Motor neuron (in vitro differentiated cells): ENCODE data around the gene ATF7IP2. TPM values are rescaled to one million over a fixed set of nuclear protein-coding genes. Genes with fewer than 3 reads are reported as not detected.
"Not testable (repeated sequence)": the region's sequence is repeated elsewhere in the genome, so short reads cannot be mapped to it uniquely, and the experiment has no call there.

Experiments
- ATAC-seq, 8 experiments: fragments of 200-7000 bp; cut with Tn5 transposase; replicated peaks in 6 of 8; 2 replicates each; pipeline ENCODE4 v1.8.0; 2021; ENCODE audit warnings: mild to moderate bottlenecking in 8 of 8, moderate library complexity in 8 of 8
- H3K27ac ChIP-seq, 2 donors: fragments of 250-450 bp; sonication (Bioruptor Pico); 2 replicates each; pipeline ENCODE4 v1.9.0; 2021; ENCODE audit warnings: antibody characterized with exemption in 2 of 2, mild to moderate bottlenecking in 2 of 2, moderate library complexity in 1 of 2
- H3K4me1 ChIP-seq, 2 donors: fragments of 250-450 bp; sonication (Bioruptor Pico); replicated peaks in 1 of 2; 2 replicates each; pipeline ENCODE4 v1.6.1; 2021; ENCODE audit warnings: antibody characterized with exemption in 2 of 2, mild to moderate bottlenecking in 2 of 2, moderate library complexity in 1 of 2
- H3K4me3 ChIP-seq, 5 donors: fragments of 250-450 bp; sonication (Bioruptor Pico); 2 replicates each; pipeline ENCODE4 v1.9.0; 2021; ENCODE audit warnings: antibody characterized with exemption in 5 of 5, mild to moderate bottlenecking in 5 of 5, moderate library complexity in 4 of 5
- WGBS, 10 experiments: fragments of 450-650 bp; shearing (Covaris generic); methylation state at CpG; one replicate each; pipeline ENCODE4 v1.0.0; 2022; 5-methylcytosine and 5-hydroxymethylcytosine counted together
- in situ Hi-C, 9 experiments: fragments of 400-800 bp; cut with MboI; loops; one replicate each; pipeline ENCODE4 v1.15.0; 2021; ENCODE audit warnings: low sequenced_read_pairs in 9 of 9, low pct_unique_long_range_greater_than_20kb in 2 of 9; ENCODE audit not compliant: unreplicated experiment in 9 of 9
- total RNA-seq, 8 experiments: library from RNA; unstranded; fragments of 300-600 nt; gene quantifications; 2 replicates each; pipeline versions ENCODE4 v1.2.3 to v1.2.4, GENCODE V29; 2022

The ATF7IP2 gene
- total RNA-seq, 8 experiments from 2014 or later, result 0.10 to 21.4 (median 16.4) TPM

DNA sequence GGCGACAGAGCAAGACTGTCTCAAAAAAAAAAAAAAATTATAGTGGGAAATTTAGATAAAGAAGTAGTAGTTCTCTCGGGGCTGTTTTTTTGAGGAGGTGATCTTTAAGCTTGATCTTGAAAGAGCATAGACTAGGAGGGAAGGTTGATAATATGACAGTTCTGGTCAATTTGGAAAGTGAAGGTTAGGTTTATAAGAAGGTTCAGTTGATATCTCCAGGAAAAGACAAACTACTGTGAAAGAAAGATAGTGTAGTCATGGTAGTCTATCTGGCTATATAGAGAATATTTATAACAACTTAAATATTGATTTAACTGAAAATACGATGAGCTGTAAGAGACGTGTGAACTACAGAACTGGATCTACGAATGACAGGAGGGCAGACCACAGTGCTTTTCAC, 3.1 kb downstream of the ATF7IP2 start:
- Histone ChIP-seq H3K4me3 (no peak overlapping the region), H3K27ac (no peak overlapping the region), H3K4me1 (peaks cover 3% of the 10 kb centered on the region in 2 donors)
- ATAC-seq, result no peak
- WGBS, 10 experiments, result 17 to 100% (median 53%) methylated on average over 1 to 5 of the region's 5 CpGs
- in situ Hi-C loops, result no loop called here

DNA sequence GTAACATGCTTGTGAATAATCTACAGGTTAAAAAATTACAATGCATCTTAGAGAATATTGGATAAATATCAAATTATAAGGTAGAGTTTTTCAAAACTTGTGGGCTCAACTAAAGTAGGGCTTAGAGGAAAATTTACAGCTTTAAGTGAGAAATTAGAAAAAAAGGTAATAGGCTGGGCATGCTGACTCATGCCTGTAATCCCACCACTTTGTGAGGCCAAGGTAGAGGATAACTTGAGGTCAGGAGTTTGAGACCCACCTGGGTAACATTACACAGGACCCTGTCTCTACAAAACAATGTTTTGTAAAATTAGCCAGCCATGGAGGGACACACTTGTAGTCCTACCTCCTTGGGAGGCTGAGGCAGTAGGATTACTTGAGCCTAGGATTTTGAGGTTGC, 4.5 kb downstream of the ATF7IP2 start:
- in situ Hi-C loops, result no loop called here
- Histone ChIP-seq H3K4me1 (peaks cover 3% of the 10 kb centered on the region in 2 donors), H3K27ac (no peak overlapping the region), H3K4me3 (no peak overlapping the region)
- ATAC-seq, result no peak

DNA sequence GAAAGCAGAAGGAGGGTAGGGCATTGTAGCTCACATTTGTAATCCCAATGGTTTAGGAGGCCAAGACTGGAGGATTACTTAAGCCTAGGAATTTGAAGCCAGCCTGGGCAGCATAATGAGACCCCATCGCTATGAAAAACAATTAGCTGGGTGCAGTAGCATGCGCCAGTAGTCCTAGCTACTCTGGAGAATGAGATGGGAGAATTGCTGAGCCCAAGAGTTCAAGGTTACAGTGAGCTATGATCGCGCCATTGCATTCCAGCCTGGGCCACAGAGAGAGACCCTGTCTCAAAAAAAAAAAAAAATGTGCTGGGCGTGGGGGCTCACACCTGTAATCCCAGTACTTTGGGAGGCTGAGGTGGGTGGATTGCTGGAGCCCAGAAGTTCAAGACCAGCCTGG, 5.0 kb downstream of the ATF7IP2 start:
- in situ Hi-C loops, result no loop called here
- 36 to 100% (median 82%) methylated on average over 2 to 5 of the region's 5 CpGs; no CpG with 5 or more reads in 2 of the 10 experiments for WGBS, 10 experiments
- no peak for ATAC-seq
- no peak overlapping the region for H3K4me3 ChIP-seq
- no peak overlapping the region for H3K27ac ChIP-seq
- H3K4me1 ChIP-seq, result peaks cover 3% of the 10 kb centered on the region in 2 donors

DNA sequence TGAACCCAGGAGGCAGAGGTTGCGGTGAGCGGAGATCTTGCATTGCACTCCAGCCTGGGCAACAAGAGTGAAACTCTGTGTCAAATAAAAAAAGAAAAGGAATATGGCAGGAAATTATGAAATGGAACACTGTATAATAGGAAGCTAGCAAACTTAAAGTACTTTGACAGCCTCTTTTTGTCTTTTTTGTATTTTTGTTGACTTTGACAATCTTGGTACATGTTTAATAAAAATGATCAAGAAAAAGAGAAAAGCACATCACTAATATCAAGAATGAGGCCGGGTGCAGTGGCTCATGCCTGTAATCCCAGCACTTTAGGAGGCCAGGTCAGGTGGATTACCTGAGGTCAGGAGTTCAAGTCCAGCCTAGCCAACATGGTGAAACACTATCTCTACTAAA, 5.5 kb downstream of the ATF7IP2 start:
- no peak overlapping the region for H3K27ac ChIP-seq
- no peak overlapping the region for H3K4me3 ChIP-seq
- WGBS, 10 experiments, result 32 to 100% (median 96%) methylated on average over 1 to 3 of the region's 3 CpGs; no CpG with 5 or more reads in 1 of the 10 experiments
- ATAC-seq, result no peak
- in situ Hi-C loops, result no loop called here
- H3K4me1 ChIP-seq, result peaks cover 3% of the 10 kb centered on the region in 2 donors

DNA sequence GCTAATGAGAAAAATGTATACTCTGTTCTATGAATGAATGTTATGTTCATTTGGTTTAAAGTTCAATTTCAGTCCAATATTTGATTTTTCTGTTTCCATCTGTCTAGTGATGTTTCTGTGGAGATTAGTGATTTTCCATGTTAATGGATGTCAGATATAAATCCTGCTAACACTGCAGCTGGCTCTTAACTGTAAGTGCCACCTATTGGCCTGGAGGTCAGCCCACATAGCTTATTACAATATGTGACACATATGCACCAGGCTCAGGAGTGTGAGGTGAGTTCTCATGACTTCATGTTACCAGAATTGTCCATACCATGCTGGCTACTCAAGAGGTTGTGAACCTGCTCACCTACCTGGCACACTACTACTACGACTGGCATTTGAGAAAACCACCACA, 17.1 kb downstream of the ATF7IP2 start:
- no peak overlapping the region for H3K4me3 ChIP-seq
- in situ Hi-C loops, result no loop called here
- no peak overlapping the region for H3K27ac ChIP-seq
- H3K4me1 ChIP-seq, result no peaks in the 10 kb centered on the region
- WGBS, 10 experiments, result 100% methylated on average over 1 of the region's 1 CpG; no CpG with 5 or more reads in 8 of the 10 experiments
- ATAC-seq, result no peak

DNA sequence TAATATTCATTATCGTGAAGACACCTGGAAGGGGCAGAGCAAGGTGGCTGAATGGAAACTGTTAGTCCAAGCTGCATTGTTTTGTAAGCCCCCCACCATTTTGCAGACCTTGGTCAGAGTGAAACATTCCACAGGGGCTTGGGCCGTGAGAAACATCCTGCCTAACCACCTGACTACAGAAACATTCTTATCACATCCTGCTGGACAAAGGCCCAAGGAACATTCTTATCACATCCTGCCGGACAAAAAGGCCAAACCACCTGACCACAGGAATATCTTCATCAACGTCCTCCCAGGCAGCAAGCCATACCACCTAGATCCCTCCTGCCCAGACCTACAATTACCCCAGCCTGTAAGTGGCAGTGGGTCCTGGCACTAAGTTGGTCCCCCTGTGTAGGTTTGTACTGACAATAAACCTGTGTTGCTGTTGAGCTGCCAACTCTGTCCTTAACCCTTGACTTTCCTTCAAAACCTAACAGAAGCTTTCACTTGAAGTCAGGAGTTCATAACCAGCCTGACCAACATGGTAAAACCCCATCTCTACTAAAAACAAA, 19.6 kb downstream of the ATF7IP2 start:
- 0 to 100% (median 81%) methylated on average over 1 to 3 of the region's 4 CpGs; no CpG with 5 or more reads in 2 of the 10 experiments for whole genome bisulfite sequencing, 10 experiments
- no peak for ATAC-seq
- no peak overlapping the region for H3K4me3 ChIP-seq
- no peaks in the 10 kb centered on the region for H3K4me1 ChIP-seq
- in situ Hi-C loops, result no loop called here
- H3K27ac ChIP-seq, result no peak overlapping the region

DNA sequence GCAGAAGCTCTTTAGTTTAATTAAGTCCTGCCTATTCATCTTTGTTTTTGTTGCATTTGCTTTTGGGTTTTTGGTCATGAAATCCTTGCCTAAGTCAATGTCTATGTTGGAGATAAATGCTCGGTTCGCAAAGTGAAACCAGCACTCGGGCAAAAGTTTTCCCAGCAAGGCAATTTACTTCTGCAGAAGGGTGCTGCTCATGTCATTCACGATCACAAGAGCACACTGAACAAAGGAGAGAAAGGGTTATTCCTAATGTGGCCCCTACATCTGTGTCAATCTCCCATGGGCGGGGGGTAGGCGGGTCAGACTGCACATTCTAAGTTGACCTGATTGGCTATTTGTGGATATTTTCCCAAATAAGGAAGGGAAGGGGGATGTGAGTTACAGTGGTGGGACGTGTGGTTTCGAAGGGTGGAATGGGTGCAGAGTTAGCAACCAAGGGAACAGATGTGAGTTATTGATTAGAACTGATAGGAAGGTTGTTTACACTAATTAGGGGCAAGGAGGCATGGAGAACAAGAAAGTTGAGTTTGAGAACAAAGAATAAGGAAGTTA, 23.0 kb downstream of the ATF7IP2 start:
- 27 to 100% (median 60%) methylated on average over 3 to 8 of the region's 8 CpGs; no CpG with 5 or more reads in 1 of the 10 experiments for WGBS, 10 experiments
- no peak for ATAC-seq
- Histone ChIP-seq H3K4me3 (no peak overlapping the region), H3K4me1 (no peaks in the 10 kb centered on the region), H3K27ac (no peak overlapping the region)
- in situ Hi-C loops, result no loop called here

DNA sequence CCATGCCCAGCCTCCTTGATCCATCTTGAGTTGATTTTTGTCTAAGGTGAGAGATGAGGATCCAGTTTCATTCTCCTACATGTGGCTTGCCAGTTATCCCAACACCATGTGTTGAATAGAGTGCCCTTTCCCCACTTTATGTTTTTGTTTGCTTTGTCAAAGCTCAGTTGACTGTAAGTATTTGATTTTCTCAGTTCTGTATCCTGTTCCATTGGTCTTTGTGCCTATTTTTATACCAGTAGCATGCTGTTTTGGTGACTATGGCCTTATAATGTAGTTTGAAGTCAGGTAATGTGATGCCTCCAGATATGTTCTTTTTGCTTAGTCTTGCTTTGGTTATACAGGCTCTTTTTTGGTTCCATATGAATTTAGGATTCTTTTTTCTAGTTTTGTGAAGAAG, 23.9 kb downstream of the ATF7IP2 start:
- ATAC-seq, H3K4me1 ChIP-seq, H3K4me3 ChIP-seq, H3K27ac ChIP-seq, in situ Hi-C loops: not testable (repeated sequence)

DNA sequence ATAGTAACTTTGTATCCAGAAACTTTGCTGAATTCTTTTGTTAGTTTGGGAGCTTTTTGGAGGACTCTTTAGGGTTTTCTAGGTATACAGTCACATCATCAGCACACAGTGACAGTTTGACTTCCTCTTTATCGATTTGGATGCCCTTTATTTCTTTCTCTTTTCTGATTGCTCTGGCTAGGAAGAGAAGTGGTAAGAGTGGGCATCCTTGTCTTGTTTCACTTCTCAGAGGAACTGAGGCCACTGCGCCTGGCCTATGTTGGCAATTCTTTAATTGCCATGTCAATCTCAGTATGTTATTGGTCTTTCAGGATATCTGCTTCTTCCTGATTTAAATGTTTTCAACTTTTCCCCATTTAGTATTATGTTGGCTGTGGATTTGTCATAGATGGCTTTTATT, 24.6 kb downstream of the ATF7IP2 start:
- Histone ChIP-seq H3K4me3 (no peak overlapping the region), H3K4me1 (no peaks in the 10 kb centered on the region), H3K27ac (no peak overlapping the region)
- 9 to 100% (median 87%) methylated on average over 1 to 2 of the region's 2 CpGs; no CpG with 5 or more reads in 1 of the 10 experiments for WGBS, 10 experiments
- in situ Hi-C loops, result no loop called here
- ATAC-seq, result no peak

DNA sequence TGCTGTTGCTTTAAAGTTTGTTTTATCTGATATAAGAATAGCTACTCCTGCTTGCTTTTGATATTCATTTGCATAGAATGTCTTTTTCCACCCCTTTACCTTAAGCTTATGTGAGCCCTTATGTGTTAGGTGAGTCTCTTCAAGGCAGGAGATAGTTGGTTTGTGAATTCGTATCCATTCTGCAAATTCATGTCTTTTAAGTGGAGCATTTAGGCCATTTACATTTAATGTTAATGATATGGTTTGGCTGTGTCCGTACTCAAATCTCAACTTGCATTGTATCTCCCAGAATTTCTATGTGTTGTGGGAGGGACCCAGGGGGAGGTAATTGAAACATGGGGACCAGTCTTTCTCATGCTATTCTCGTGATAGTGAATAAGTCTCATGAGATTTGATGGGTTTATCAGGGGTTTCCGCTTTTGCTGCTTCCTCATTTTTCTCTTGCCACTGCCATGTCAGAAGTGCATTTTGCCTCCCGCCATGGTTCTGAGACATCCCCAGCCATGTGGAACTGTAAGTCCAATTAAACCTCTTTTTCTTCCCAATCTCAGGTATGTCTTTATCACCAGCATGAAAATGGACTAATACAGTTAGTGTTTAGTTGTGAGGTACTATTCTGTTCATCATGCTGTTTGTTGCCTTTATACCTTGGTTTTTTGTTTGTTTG, 27.2 kb downstream of the ATF7IP2 start:
- no peak overlapping the region for H3K27ac ChIP-seq
- 22 to 100% (median 72%) methylated on average over 1 to 5 of the region's 5 CpGs; no CpG with 5 or more reads in 2 of the 10 experiments for WGBS, 10 experiments
- no peak overlapping the region for H3K4me3 ChIP-seq
- no peak for ATAC-seq
- in situ Hi-C loops, result no loop called here
- H3K4me1 ChIP-seq, result no peaks in the 10 kb centered on the region

DNA sequence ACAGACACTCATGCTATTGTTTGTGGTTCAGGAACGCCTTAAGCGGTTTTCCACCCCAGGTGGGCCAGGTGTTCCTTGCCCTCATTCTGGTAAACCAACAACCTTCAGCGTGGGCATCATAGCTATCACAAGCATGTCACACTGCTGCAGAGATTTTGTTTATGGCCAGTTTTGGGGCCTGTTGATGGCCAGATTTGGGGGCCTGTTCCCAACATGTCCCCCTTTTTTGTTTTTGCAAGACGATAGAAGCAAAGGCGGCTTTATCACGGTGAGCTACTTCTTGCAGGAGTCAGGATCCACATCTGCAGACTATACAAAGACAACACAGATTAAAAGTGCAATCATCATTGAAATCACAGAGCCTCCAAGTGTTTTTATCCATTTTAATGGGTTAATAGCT, 32.3 kb downstream of the ATF7IP2 start:
- WGBS, 10 experiments, result 17 to 100% (median 90%) methylated on average over 1 to 6 of the region's 6 CpGs; no CpG with 5 or more reads in 2 of the 10 experiments
- in situ Hi-C loops, ATAC-seq: not testable (repeated sequence)

DNA sequence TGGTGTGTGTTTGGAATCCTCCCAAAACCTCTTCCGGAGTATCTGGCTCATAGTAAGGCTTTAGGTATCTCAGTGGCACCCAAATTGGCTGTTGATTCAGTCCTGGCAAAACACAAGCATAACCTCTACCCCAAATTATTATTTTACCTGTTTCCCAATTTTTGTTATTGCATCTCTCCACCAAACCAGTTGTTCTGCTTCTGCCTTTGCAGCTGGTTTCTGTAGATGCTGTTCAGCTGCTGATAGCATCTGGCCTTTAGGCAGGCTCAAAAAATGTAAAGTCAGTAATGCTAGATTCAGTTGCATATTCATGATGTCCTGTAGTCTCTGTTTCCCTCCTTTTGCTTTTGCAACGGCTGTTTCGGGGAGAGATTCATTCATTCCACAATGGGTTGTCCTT, 33.8 kb downstream of the ATF7IP2 start:
- H3K27ac ChIP-seq, result no peak overlapping the region
- no peaks in the 10 kb centered on the region for H3K4me1 ChIP-seq
- in situ Hi-C loops, result no loop called here
- WGBS, 10 experiments, result 9 to 100% (median 98%) methylated on average over 1 to 3 of the region's 3 CpGs; no CpG with 5 or more reads in 4 of the 10 experiments
- H3K4me3 ChIP-seq, result no peak overlapping the region
- ATAC-seq, result peak in 1 of 8 experiments; percentile 41

More for the DNA sequence above, 32.3 kb downstream of the ATF7IP2 start:
- H3K4me3 ChIP-seq, H3K4me1 ChIP-seq, H3K27ac ChIP-seq: not testable (repeated sequence)

DNA sequence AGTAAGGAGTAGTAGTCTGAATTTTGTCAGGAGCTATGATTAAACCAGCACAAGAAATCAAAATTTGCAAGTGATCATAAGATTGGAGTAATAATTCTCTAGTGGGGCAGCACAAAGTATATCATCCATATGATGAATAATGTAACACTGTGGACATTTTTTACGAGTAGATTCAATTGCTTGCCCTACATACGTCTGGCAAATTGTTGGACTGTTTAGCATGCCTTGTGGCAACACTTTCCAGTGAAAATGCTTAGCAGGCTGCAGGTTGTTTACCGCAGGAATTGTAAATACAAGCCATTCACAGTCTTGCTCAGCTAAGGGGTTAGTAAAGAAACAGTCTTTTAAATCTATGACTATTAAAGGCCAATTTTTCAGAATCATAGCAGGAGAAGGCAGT, 35.7 kb downstream of the ATF7IP2 start:
- in situ Hi-C loops, result no loop called here
- 16 to 100% (median 60%) methylated on average over 1 to 3 of the region's 3 CpGs; no CpG with 5 or more reads in 5 of the 10 experiments for WGBS, 10 experiments
- Histone ChIP-seq H3K27ac (no peak overlapping the region), H3K4me1 (no peaks in the 10 kb centered on the region), H3K4me3 (no peak overlapping the region)
- no peak for ATAC-seq
